Naive thymus-derived CD4-positive, alpha-beta T cell (primary cell): ENCODE results near the gene PFDN2. TPM values are rescaled to one million over a fixed set of nuclear protein-coding genes. Genes with fewer than 3 reads are reported as not detected.

Experiments
- ATAC-seq: fragments of 150-1000 bp; cut with Tn5 transposase; 2 replicates; pipeline ENCODE4 v1.10.0; 2021; ENCODE audit warnings: mild to moderate bottlenecking, moderate library complexity
- CTCF ChIA-PET: fragments of 350-600 bp; sonication (Branson Sonifier 250); formaldehyde crosslinking; loops from one replicate; lab custom pipeline; 2021; ENCODE audit warnings: antibody characterized with exemption; lab: Charles Lee
- POLR2A ChIA-PET: fragments of 350-600 bp; sonication (Branson Sonifier 250); formaldehyde crosslinking; loops from one replicate; lab custom pipeline; 2021; ENCODE audit warnings: antibody characterized with exemption, inconsistent platforms; lab: Charles Lee
- DNase-seq, 9 donors: peaks; one replicate each; pipeline versions ENCODE4 v3.0.0 to v3.0.0-alpha.2; 2020 to 2022; ENCODE audit warnings: mixed read lengths in 1 of 9
- H3K27ac ChIP-seq: one replicate; pipeline ENCODE4 v1.7.0; 2013; ENCODE audit warnings: mild to moderate bottlenecking, low read depth, low read length, moderate library complexity
- H3K27me3 ChIP-seq, 2 donors: one replicate each; pipeline ENCODE4 v1.7.0; 2013; ENCODE audit warnings: low read length in 2 of 2, mild to moderate bottlenecking in 2 of 2, moderate library complexity in 2 of 2; ENCODE audit not compliant: control insufficient read depth in 2 of 2, insufficient read depth in 2 of 2
- H3K36me3 ChIP-seq, 3 experiments: 1 replicate in 2 of 3; 2 replicates in 1 of 3; pipeline ENCODE4 v1.7.0; 2013; ENCODE audit warnings: low read length in 3 of 3, mild to moderate bottlenecking in 3 of 3, moderate library complexity in 1 of 3; ENCODE audit not compliant: insufficient read depth in 3 of 3, control insufficient read depth in 2 of 3
- H3K4me1 ChIP-seq, 2 donors: one replicate each; pipeline ENCODE4 v1.7.0; 2013; ENCODE audit warnings: low read length in 2 of 2, mild to moderate bottlenecking in 2 of 2, moderate library complexity in 1 of 2; ENCODE audit not compliant: control insufficient read depth in 2 of 2, insufficient read depth in 2 of 2
- H3K4me3 ChIP-seq: 2 replicates; pipeline ENCODE4 v1.7.0; 2013; ENCODE audit warnings: mild to moderate bottlenecking, low read length
- H3K9me3 ChIP-seq, 3 experiments: 1 replicate in 2 of 3; 2 replicates in 1 of 3; pipeline ENCODE4 v1.7.0; 2013; ENCODE audit warnings: low read length in 3 of 3; ENCODE audit not compliant: control insufficient read depth in 2 of 3
- H3K27ac Mint-ChIP-seq, 9 donors: one replicate each; pipeline ENCODE4 v1.8.0; 2020 to 2022; ENCODE audit warnings: mixed read lengths in 9 of 9, mild to moderate bottlenecking in 8 of 9, moderate library complexity in 5 of 9, inconsistent platforms in 2 of 9
- H3K27me3 Mint-ChIP-seq, 5 donors: one replicate each; pipeline ENCODE4 v1.8.0; 2021 to 2022; ENCODE audit warnings: mixed read lengths in 5 of 5, mild to moderate bottlenecking in 1 of 5
- H3K36me3 Mint-ChIP-seq, 5 donors: one replicate each; pipeline ENCODE4 v1.8.0; 2020 to 2022; ENCODE audit warnings: mixed read lengths in 5 of 5, mild to moderate bottlenecking in 3 of 5, inconsistent platforms in 1 of 5
- H3K4me1 Mint-ChIP-seq, 7 donors: one replicate each; pipeline ENCODE4 v1.8.0; 2020 to 2022; ENCODE audit warnings: mixed read lengths in 7 of 7, mild to moderate bottlenecking in 3 of 7, inconsistent platforms in 1 of 7
- H3K4me3 Mint-ChIP-seq, 10 donors: one replicate each; pipeline ENCODE4 v1.8.0; 2020 to 2022; ENCODE audit warnings: mild to moderate bottlenecking in 10 of 10, mixed read lengths in 10 of 10, moderate library complexity in 6 of 10, inconsistent platforms in 2 of 10
- H3K9me3 Mint-ChIP-seq, 11 donors: one replicate each; pipeline ENCODE4 v1.8.0; 2020 to 2022; ENCODE audit warnings: mixed read lengths in 11 of 11, mild to moderate bottlenecking in 4 of 11, inconsistent platforms in 1 of 11, moderate library complexity in 1 of 11
- intact Hi-C, 2 donors: fragments of 100-400 bp; cut with micrococcal nuclease; formaldehyde crosslinking; loops; one replicate each; pipeline ENCODE4 v1.15.1; 2023
- polyA plus RNA-seq, 2 donors: library from polyadenylated mRNA; unstranded; fragments of 300-500 nt; fragmentation: Illumina TruSeq; gene quantifications; one replicate each; pipeline ENCODE4 v1.2.3, GENCODE V29; 2021
- total RNA-seq, 6 experiments: library from RNA in 5 of 6; stranded (reverse) in 5 of 6; gene quantifications; 1 replicate in 5 of 6; 2 replicates in 1 of 6; pipeline ENCODE4 v1.2.3 and lab custom pipeline; 2021 to 2026

PFDN2 gene
- total and polyA plus RNA-seq, 7 experiments from 2014 or later: 32.0 to 84.0 (median 37.1) TPM

- DNase-seq: peak; percentile 86 to 93 (median 91)
- no peaks in the 10 kb centered on the region for H3K27me3 Mint-ChIP-seq
- ChIA-PET CTCF (interaction anchor here (1.4 kb wide), 1 partner anchor 27 kb away, joined by 3 read pairs; the partner anchor contains the start of gene DEDD), POLR2A (interaction anchor here (0.9 to 6.2 kb wide), 8 partner anchors 7 to 114 kb away, joined by 3 to 63 read pairs (median 6); partner anchors contain the start of genes PPOX and USF1)
- intact Hi-C loops: loop anchor here (1.0 to 5.0 kb wide), 7 partner anchors 18 to 322 kb away; partner anchors contain the start of genes DEDD (in 2 of the 2), NDUFS2 (in 2 of the 2) and B4GALT3 (in 1 of the 2)
- H3K4me1 Mint-ChIP-seq: peaks cover 35 to 76% (median 67%) of the 10 kb centered on the region in 7 donors
- ATAC-seq: peak; percentile 95
- peak within 1 kb of the TSS; percentile 89 to 97 (median 93) for H3K27ac Mint-ChIP-seq
- H3K4me3 ChIP-seq: peak within 1 kb of the TSS; percentile 68
- no peaks in the 10 kb centered on the region for H3K27me3 ChIP-seq
- H3K9me3 Mint-ChIP-seq: no peaks in the 10 kb centered on the region
- no peaks in the 10 kb centered on the region for H3K9me3 ChIP-seq
- peak within 1 kb of the TSS; percentile 88 to 94 (median 92) for H3K4me3 Mint-ChIP-seq
- peaks cover 0 to 58% (median 0%) of the 10 kb centered on the region in 3 experiments for H3K36me3 ChIP-seq
- H3K27ac ChIP-seq: peak within 1 kb of the TSS; percentile 84
- peaks cover 14 to 26% (median 21%) of the 10 kb centered on the region in 5 donors for H3K36me3 Mint-ChIP-seq
- H3K4me1 ChIP-seq: peaks cover 31 to 34% of the 10 kb centered on the region in 2 donors
Measured at GRCh38 chr1:161159087-161159912, 41.5 kb upstream of the PFDN2 start, which contains the start of gene USP21. USP21 (plus strand) TSS chr1:161159500; CDS start chr1:161160641, 1,141 bp downstream.

GRCh38 chr1:161158316-161159010, 40.6 kb upstream of the PFDN2 start:
- Histone ChIP-seq H3K4me3 (peak overlapping the region; percentile 68), H3K9me3 (no peaks in the 10 kb centered on the region), H3K4me1 (peaks cover 31 to 34% of the 10 kb centered on the region in 2 donors), H3K27me3 (no peaks in the 10 kb centered on the region), H3K36me3 (peaks cover 0 to 49% (median 0%) of the 10 kb centered on the region in 3 experiments), H3K27ac (peak overlapping the region; percentile 84)
- peaks cover 32 to 76% (median 70%) of the 10 kb centered on the region in 7 donors for H3K4me1 Mint-ChIP-seq
- ChIA-PET CTCF (interaction anchor here (0.5 to 2.1 kb wide), 8 partner anchors 7 to 115 kb away, joined by 3 to 9 read pairs (median 4); partner anchors contain the start of genes DEDD and PPOX), POLR2A (interaction anchor here (0.7 to 6.2 kb wide), 14 partner anchors 8 to 148 kb away, joined by 3 to 63 read pairs (median 4); partner anchors contain the start of genes ADAMTS4, ARHGAP30, DEDD and PPOX)
- H3K9me3 Mint-ChIP-seq: no peaks in the 10 kb centered on the region
- no peaks in the 10 kb centered on the region for H3K27me3 Mint-ChIP-seq
- H3K36me3 Mint-ChIP-seq: peaks cover 11 to 23% (median 18%) of the 10 kb centered on the region in 5 donors
- H3K4me3 Mint-ChIP-seq: peak overlapping the region; percentile 88 to 94 (median 92)
- ATAC-seq: no peak
- H3K27ac Mint-ChIP-seq: peak overlapping the region; percentile 89 to 97 (median 93)
- no peak for DNase-seq
- intact Hi-C loops: loop anchor here (1.0 to 5.0 kb wide), 7 partner anchors 18 to 321 kb away; partner anchors contain the start of genes DEDD (in 2 of the 2), NDUFS2 (in 2 of the 2) and B4GALT3 (in 1 of the 2)

GRCh38 chr1:161157867-161158266, 40.0 kb upstream of the PFDN2 start:
- peak overlapping the region; percentile 27 for H3K27ac ChIP-seq
- H3K4me3 ChIP-seq: no peak overlapping the region
- ChIA-PET CTCF (interaction anchor here (0.7 to 2.1 kb wide), 8 partner anchors 8 to 160 kb away, joined by 3 to 9 read pairs (median 3); partner anchors contain the start of genes DEDD and PPOX), POLR2A (interaction anchor here (0.7 to 6.2 kb wide), 13 partner anchors 8 to 148 kb away, joined by 3 to 63 read pairs (median 4); partner anchors contain the start of genes ADAMTS4, ARHGAP30, DEDD and PPOX)
- ATAC-seq (no peak), DNase-seq (no peak)
- peaks cover 34 to 38% of the 10 kb centered on the region in 2 donors for H3K4me1 ChIP-seq
- intact Hi-C loops: loop anchor here (2.0 to 5.0 kb wide), 3 partner anchors 19 to 321 kb away; partner anchors contain the start of genes NDUFS2 (in 2 of the 2) and B4GALT3 (in 1 of the 2)
- Mint-ChIP-seq H3K36me3 (peaks cover 9 to 19% (median 12%) of the 10 kb centered on the region in 5 donors), H3K27me3 (no peaks in the 10 kb centered on the region), H3K9me3 (no peaks in the 10 kb centered on the region), H3K27ac (peak overlapping the region in 8 of 9 donors; percentile 1 to 97 (median 94)), H3K4me1 (peaks cover 28 to 75% (median 67%) of the 10 kb centered on the region in 7 donors), H3K4me3 (peak overlapping the region in 9 of 10 donors; percentile 88 to 94 (median 92))
- H3K9me3 ChIP-seq: no peaks in the 10 kb centered on the region
- H3K27me3 ChIP-seq: no peaks in the 10 kb centered on the region
- peaks cover 0 to 43% (median 0%) of the 10 kb centered on the region in 3 experiments for H3K36me3 ChIP-seq

- H3K4me3 Mint-ChIP-seq: peak within 1 kb of the TSS; percentile 93 to 100 (median 100)
- H3K36me3 Mint-ChIP-seq: peaks cover 6 to 12% (median 9%) of the 10 kb centered on the region in 5 donors
- Histone ChIP-seq H3K4me3 (peak within 1 kb of the TSS; percentile 86), H3K27ac (peak within 1 kb of the TSS; percentile 88), H3K9me3 (no peaks in the 10 kb centered on the region), H3K27me3 (no peaks in the 10 kb centered on the region), H3K36me3 (peaks cover 0 to 18% (median 0%) of the 10 kb centered on the region in 3 experiments), H3K4me1 (peaks cover 13 to 20% of the 10 kb centered on the region in 2 donors)
- H3K27me3 Mint-ChIP-seq: no peaks in the 10 kb centered on the region
- peaks cover 7 to 39% (median 34%) of the 10 kb centered on the region in 7 donors for H3K4me1 Mint-ChIP-seq
- peak; percentile 94 for ATAC-seq
- POLR2A ChIA-PET: interaction anchor here (0.6 to 6.2 kb wide), 25 partner anchors 8 to 156 kb away, joined by 3 to 63 read pairs (median 8); partner anchors contain the start of genes APOA2, ARHGAP30, B4GALT3 and DEDD
- peak; percentile 72 to 92 (median 87) for DNase-seq
- CTCF ChIA-PET: interaction anchor here (0.9 to 3.7 kb wide), 2 partner anchors 12 to 73 kb away, joined by 3 to 18 read pairs; partner anchors contain the start of gene PPOX
- H3K27ac Mint-ChIP-seq: peak within 1 kb of the TSS; percentile 100
- intact Hi-C loops: loop anchor here (1.0 to 2.0 kb wide), 11 partner anchors 12 to 109 kb away; partner anchors contain the start of genes DEDD (in 2 of the 2), NDUFS2 (in 2 of the 2), NIT1 (in 2 of the 2) and PFDN2 (in 2 of the 2)
- H3K9me3 Mint-ChIP-seq: no peaks in the 10 kb centered on the region
Measured at GRCh38 chr1:161153682-161154337, 36.0 kb upstream of the PFDN2 start, which contains the start of gene UFC1. UFC1 (plus strand) TSS chr1:161153978; CDS start chr1:161153998, 20 bp downstream.

- H3K27me3 ChIP-seq: no peaks in the 10 kb centered on the region
- H3K4me1 ChIP-seq: peaks cover 12 to 18% of the 10 kb centered on the region in 2 donors
- H3K27ac ChIP-seq: peak overlapping the region; percentile 88
- Mint-ChIP-seq H3K36me3 (peaks cover 6 to 12% (median 9%) of the 10 kb centered on the region in 5 donors), H3K27me3 (no peaks in the 10 kb centered on the region), H3K4me1 (peaks cover 4 to 32% (median 29%) of the 10 kb centered on the region in 7 donors), H3K4me3 (peak overlapping the region; percentile 93 to 100 (median 100)), H3K27ac (peak overlapping the region; percentile 92 to 100 (median 100)), H3K9me3 (no peaks in the 10 kb centered on the region)
- peaks cover 0 to 14% (median 0%) of the 10 kb centered on the region in 3 experiments for H3K36me3 ChIP-seq
- peak overlapping the region; percentile 86 for H3K4me3 ChIP-seq
- ChIA-PET POLR2A (interaction anchor here (0.6 to 6.2 kb wide), 23 partner anchors 9 to 156 kb away, joined by 3 to 63 read pairs (median 8); partner anchors contain the start of genes APOA2, ARHGAP30, B4GALT3 and DEDD), CTCF (interaction anchor here (0.9 to 3.7 kb wide), 2 partner anchors 13 to 73 kb away, joined by 3 to 18 read pairs; partner anchors contain the start of gene PPOX)
- intact Hi-C loops: loop anchor here (1.0 to 2.0 kb wide), 10 partner anchors 13 to 108 kb away; partner anchors contain the start of genes DEDD (in 2 of the 2), NDUFS2 (in 2 of the 2), PPOX (in 2 of the 2) and B4GALT3 (in 1 of the 2)
- DNase-seq (no peak), ATAC-seq (no peak)
- no peaks in the 10 kb centered on the region for H3K9me3 ChIP-seq
Measured at GRCh38 chr1:161153176-161153575, 35.3 kb upstream of the PFDN2 start.
